ENCODE measurements around the gene STAP1. TPM values are rescaled to one million over a fixed set of nuclear protein-coding genes. Genes with fewer than 3 reads are reported as not detected.

The STAP1 gene
- polyA plus RNA-seq, 1 donor = 0.52 TPM

DNA sequence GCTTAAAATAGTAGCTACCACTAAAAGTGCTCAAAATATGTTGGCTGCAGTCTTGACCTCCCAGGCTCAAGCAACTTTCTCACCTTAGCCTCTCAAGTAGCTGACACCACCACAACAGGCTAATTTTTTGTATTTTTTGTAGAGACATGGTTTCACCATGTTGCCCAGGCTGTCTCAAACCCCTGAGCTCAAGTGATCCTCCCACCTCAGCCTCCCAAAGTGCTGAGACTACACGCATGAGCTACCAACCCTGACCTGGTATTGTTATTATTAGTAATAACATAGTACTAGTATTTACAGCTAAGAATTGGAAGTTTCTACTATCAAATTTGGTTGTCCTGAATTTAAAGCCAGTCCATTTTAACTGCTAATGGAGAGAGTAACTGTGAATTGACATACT is 18.0 kb downstream of the STAP1 start:
- Histone ChIP-seq H3K9me3 (ENCODE audit: control insufficient read depth, low read depth, low read length) (no peaks in the 10 kb centered on the region), H3K27me3 (ENCODE audit: control insufficient read depth, insufficient read depth, low read length) (no peaks in the 10 kb centered on the region), H3K36me3 (ENCODE audit: control insufficient read depth, insufficient read depth, low read length) (no peaks in the 10 kb centered on the region), H3K4me1 (ENCODE audit: control insufficient read depth, insufficient read depth, low read length) (no peaks in the 10 kb centered on the region), H3K27ac (ENCODE audit: low read length) (no peak overlapping the region), H3K4me3 (ENCODE audit: low read length) (no peak overlapping the region)
- no CpG with 5 or more reads among the region's 1 CpG for WGBS (ENCODE audit: insufficient coverage, low lambda C conversion rate)
- no peak for DNase-seq

- H3K4me3 ChIP-seq (ENCODE audit: low read length) = no peak overlapping the region
- no peaks in the 10 kb centered on the region for H3K9me3 ChIP-seq (ENCODE audit: control insufficient read depth, low read depth, low read length)
- no peak for DNase-seq
- no peaks in the 10 kb centered on the region for H3K27me3 ChIP-seq (ENCODE audit: control insufficient read depth, insufficient read depth, low read length)
- no peaks in the 10 kb centered on the region for H3K4me1 ChIP-seq (ENCODE audit: control insufficient read depth, insufficient read depth, low read length)
- no peak overlapping the region for H3K27ac ChIP-seq (ENCODE audit: low read length)
- H3K36me3 ChIP-seq (ENCODE audit: control insufficient read depth, insufficient read depth, low read length) = no peaks in the 10 kb centered on the region
- no CpG with 5 or more reads among the region's 3 CpGs for WGBS (ENCODE audit: insufficient coverage, low lambda C conversion rate)
These were observed 22.1 kb downstream of the STAP1 start for GRCh38 chr4:67580577-67580976.

DNA sequence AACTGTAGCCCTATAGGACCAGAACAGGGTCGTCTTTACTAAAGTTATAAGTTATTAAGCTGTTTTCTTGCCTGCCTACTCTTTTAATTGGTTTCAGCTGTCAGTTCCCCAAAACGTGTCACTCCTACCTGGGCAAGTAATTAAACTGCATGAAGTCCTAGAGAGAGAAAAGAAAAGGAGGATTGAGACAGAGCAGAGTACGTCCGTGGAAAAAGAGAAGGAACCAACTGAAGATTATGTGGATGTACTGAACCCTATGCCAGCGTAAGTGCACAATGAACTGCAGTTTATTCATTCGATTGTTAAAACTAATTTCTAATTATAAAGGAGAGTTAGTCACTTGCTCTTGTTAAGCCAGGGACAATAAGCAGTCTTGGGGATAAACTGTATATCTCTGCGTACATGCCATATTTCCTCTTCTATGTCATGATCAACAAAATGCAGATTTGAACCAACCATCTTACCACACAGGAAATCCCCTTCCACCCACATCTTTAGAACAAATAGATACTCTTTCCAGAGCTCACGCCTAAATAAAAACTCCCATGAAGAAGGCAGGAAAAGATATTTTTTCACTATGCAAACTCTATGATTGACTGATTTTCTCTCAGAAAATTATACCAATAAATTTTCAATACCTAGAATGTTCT is 22.8 kb downstream of the STAP1 start:
- DNase-seq = no peak
- Histone ChIP-seq H3K9me3 (ENCODE audit: control insufficient read depth, low read depth, low read length) (no peaks in the 10 kb centered on the region), H3K36me3 (ENCODE audit: control insufficient read depth, insufficient read depth, low read length) (no peaks in the 10 kb centered on the region), H3K4me1 (ENCODE audit: control insufficient read depth, insufficient read depth, low read length) (no peaks in the 10 kb centered on the region), H3K4me3 (ENCODE audit: low read length) (no peak overlapping the region), H3K27ac (ENCODE audit: low read length) (no peak overlapping the region), H3K27me3 (ENCODE audit: control insufficient read depth, insufficient read depth, low read length) (no peaks in the 10 kb centered on the region)
- 94% methylated on average over 7 of the region's 8 CpGs for WGBS (ENCODE audit: insufficient coverage, low lambda C conversion rate)

- no peak for DNase-seq
- H3K27me3 ChIP-seq (ENCODE audit: control insufficient read depth, insufficient read depth, low read length) = no peaks in the 10 kb centered on the region
- no peaks in the 10 kb centered on the region for H3K36me3 ChIP-seq (ENCODE audit: control insufficient read depth, insufficient read depth, low read length)
- no peak overlapping the region for H3K4me3 ChIP-seq (ENCODE audit: low read length)
- no peaks in the 10 kb centered on the region for H3K4me1 ChIP-seq (ENCODE audit: control insufficient read depth, insufficient read depth, low read length)
- 33% methylated on average over 1 of the region's 2 CpGs for WGBS (ENCODE audit: insufficient coverage, low lambda C conversion rate)
- no peak overlapping the region for H3K27ac ChIP-seq (ENCODE audit: low read length)
- H3K9me3 ChIP-seq (ENCODE audit: control insufficient read depth, low read depth, low read length) = no peaks in the 10 kb centered on the region
These were observed 23.4 kb downstream of the STAP1 start for GRCh38 chr4:67581913-67582312.

DNA sequence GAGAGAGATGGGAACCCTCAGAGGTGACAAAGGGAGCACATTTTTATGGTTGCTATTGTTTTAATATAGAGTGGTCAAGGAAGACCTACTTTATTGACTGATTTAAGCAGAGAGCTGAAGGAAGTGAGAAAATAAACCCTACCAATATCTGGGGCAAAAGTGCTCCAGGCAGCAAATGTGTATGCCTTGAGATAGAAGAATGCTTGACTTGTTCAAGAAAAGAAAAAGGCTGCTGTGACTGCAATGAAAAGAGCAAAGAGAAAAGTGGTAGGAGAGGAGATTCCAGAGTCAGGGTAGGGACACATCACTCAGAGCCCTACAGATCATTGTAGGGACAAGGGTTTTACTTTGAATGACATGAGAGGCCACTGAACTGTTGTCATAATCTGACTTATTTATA is 26.0 kb downstream of the STAP1 start:
- no peak overlapping the region for H3K27ac ChIP-seq (ENCODE audit: low read length)
- DNase-seq = no peak
- H3K36me3 ChIP-seq (ENCODE audit: control insufficient read depth, insufficient read depth, low read length) = no peaks in the 10 kb centered on the region
- no peak overlapping the region for H3K4me3 ChIP-seq (ENCODE audit: low read length)
- no peaks in the 10 kb centered on the region for H3K27me3 ChIP-seq (ENCODE audit: control insufficient read depth, insufficient read depth, low read length)
- no peaks in the 10 kb centered on the region for H3K9me3 ChIP-seq (ENCODE audit: control insufficient read depth, low read depth, low read length)
- no peaks in the 10 kb centered on the region for H3K4me1 ChIP-seq (ENCODE audit: control insufficient read depth, insufficient read depth, low read length)

- no peak overlapping the region for H3K27ac ChIP-seq (ENCODE audit: low read length)
- DNase-seq = no peak
- H3K36me3 ChIP-seq (ENCODE audit: control insufficient read depth, insufficient read depth, low read length) = no peaks in the 10 kb centered on the region
- no peaks in the 10 kb centered on the region for H3K4me1 ChIP-seq (ENCODE audit: control insufficient read depth, insufficient read depth, low read length)
- H3K9me3 ChIP-seq (ENCODE audit: control insufficient read depth, low read depth, low read length) = no peaks in the 10 kb centered on the region
- H3K4me3 ChIP-seq (ENCODE audit: low read length) = no peak overlapping the region
- WGBS (ENCODE audit: insufficient coverage, low lambda C conversion rate) = 100% methylated on average over 1 of the region's 3 CpGs
- no peaks in the 10 kb centered on the region for H3K27me3 ChIP-seq (ENCODE audit: control insufficient read depth, insufficient read depth, low read length)
These were observed 28.6 kb downstream of the STAP1 start for GRCh38 chr4:67587156-67587555.

- WGBS (ENCODE audit: insufficient coverage, low lambda C conversion rate) = 88% methylated on average over 1 of the region's 2 CpGs
These were observed 35.2 kb downstream of the STAP1 start for GRCh38 chr4:67593741-67594175.

GRCh38 chr4:67603310-67604028 is 44.9 kb downstream of the STAP1 start:
- Histone ChIP-seq H3K4me1 (ENCODE audit: control insufficient read depth, insufficient read depth, low read length) (no peaks in the 10 kb centered on the region), H3K9me3 (ENCODE audit: control insufficient read depth, low read depth, low read length) (no peaks in the 10 kb centered on the region), H3K36me3 (ENCODE audit: control insufficient read depth, insufficient read depth, low read length) (no peaks in the 10 kb centered on the region), H3K27ac (ENCODE audit: low read length) (no peak overlapping the region), H3K27me3 (ENCODE audit: control insufficient read depth, insufficient read depth, low read length) (no peaks in the 10 kb centered on the region), H3K4me3 (ENCODE audit: low read length) (no peak overlapping the region)
- WGBS (ENCODE audit: insufficient coverage, low lambda C conversion rate) = no CpG with 5 or more reads among the region's 2 CpGs
- no peak for DNase-seq

More at GRCh38 chr4:67593741-67594175, 35.2 kb downstream of the STAP1 start:
- Histone ChIP-seq H3K9me3 (ENCODE audit: control insufficient read depth, low read depth, low read length) (no peaks in the 10 kb centered on the region), H3K27ac (ENCODE audit: low read length) (no peak overlapping the region), H3K4me1 (ENCODE audit: control insufficient read depth, insufficient read depth, low read length) (no peaks in the 10 kb centered on the region), H3K4me3 (ENCODE audit: low read length) (no peak overlapping the region), H3K27me3 (ENCODE audit: control insufficient read depth, insufficient read depth, low read length) (no peaks in the 10 kb centered on the region), H3K36me3 (ENCODE audit: control insufficient read depth, insufficient read depth, low read length) (no peaks in the 10 kb centered on the region)
- DNase-seq = no peak

DNA sequence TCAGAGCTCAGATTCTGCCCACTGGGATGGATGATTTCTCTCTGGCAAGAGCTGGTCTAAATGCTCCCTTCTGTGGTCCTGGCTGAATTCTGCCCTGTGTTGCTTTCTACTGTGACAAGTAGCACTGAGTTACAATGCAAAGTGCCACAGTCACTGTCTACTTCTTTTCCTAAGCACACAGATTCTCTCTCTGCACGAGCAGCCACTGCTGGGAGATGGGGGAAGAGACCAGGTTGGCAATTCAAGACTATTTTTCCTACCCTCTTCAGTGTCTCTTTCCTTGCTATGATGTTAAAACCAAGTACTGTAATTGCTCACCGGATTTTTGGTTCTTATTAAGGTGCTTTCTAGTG is 45.5 kb downstream of the STAP1 start:
- Histone ChIP-seq H3K27ac (ENCODE audit: low read length) (no peak overlapping the region), H3K4me3 (ENCODE audit: low read length) (no peak overlapping the region), H3K4me1 (ENCODE audit: control insufficient read depth, insufficient read depth, low read length) (no peaks in the 10 kb centered on the region), H3K9me3 (ENCODE audit: control insufficient read depth, low read depth, low read length) (no peaks in the 10 kb centered on the region), H3K27me3 (ENCODE audit: control insufficient read depth, insufficient read depth, low read length) (no peaks in the 10 kb centered on the region), H3K36me3 (ENCODE audit: control insufficient read depth, insufficient read depth, low read length) (no peaks in the 10 kb centered on the region)
- no peak for DNase-seq
- no CpG with 5 or more reads among the region's 2 CpGs for WGBS (ENCODE audit: insufficient coverage, low lambda C conversion rate)

DNA sequence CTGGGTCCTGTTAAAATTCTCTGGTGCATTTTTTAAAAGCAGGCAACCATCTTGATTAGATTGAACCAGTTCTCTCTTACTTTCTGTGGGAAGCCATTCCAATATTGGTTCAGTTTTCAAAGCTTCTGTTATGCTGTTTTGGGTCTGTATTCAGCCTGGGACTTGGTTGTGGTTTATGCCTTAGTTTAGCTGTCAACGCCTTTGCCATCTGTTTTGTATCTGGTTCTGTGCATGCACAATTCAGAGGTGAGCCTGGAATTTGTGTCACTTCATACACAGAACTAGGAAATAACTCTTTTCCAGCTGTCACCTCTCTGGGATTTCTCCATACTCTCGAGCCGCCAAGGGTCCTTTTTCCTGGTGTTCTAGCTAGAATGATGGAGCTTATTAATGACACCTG is 46.2 kb downstream of the STAP1 start:
- Histone ChIP-seq H3K27ac (ENCODE audit: low read length) (no peak overlapping the region), H3K36me3 (ENCODE audit: control insufficient read depth, insufficient read depth, low read length) (no peaks in the 10 kb centered on the region), H3K27me3 (ENCODE audit: control insufficient read depth, insufficient read depth, low read length) (no peaks in the 10 kb centered on the region), H3K4me1 (ENCODE audit: control insufficient read depth, insufficient read depth, low read length) (no peaks in the 10 kb centered on the region), H3K4me3 (ENCODE audit: low read length) (no peak overlapping the region), H3K9me3 (ENCODE audit: control insufficient read depth, low read depth, low read length) (peaks cover under 1% of the 10 kb centered on the region)
- WGBS (ENCODE audit: insufficient coverage, low lambda C conversion rate) = no CpG with 5 or more reads among the region's 3 CpGs
- DNase-seq = no peak

GRCh38 chr4:67608027-67608426 is 49.5 kb downstream of the STAP1 start:
- DNase-seq = no peak
- H3K27me3 ChIP-seq (ENCODE audit: control insufficient read depth, insufficient read depth, low read length) = no peaks in the 10 kb centered on the region

More at GRCh38 chr4:67608027-67608426, 49.5 kb downstream of the STAP1 start:
- Histone ChIP-seq H3K36me3 (ENCODE audit: control insufficient read depth, insufficient read depth, low read length) (no peaks in the 10 kb centered on the region), H3K27ac (ENCODE audit: low read length) (no peak overlapping the region), H3K4me1 (ENCODE audit: control insufficient read depth, insufficient read depth, low read length) (no peaks in the 10 kb centered on the region), H3K4me3 (ENCODE audit: low read length) (no peak overlapping the region), H3K9me3 (ENCODE audit: control insufficient read depth, low read depth, low read length) (peaks cover 3% of the 10 kb centered on the region)
- 90% methylated on average over 2 of the region's 4 CpGs for WGBS (ENCODE audit: insufficient coverage, low lambda C conversion rate)

Data from large intestine (tissue), 3 donors.